Measurements from ENCODE around the gene NISCH. TPM values are rescaled to one million over a fixed set of nuclear protein-coding genes. Genes with fewer than 3 reads are reported as not detected.

Gene NISCH
- total RNA-seq, 1 donor from 2014 or later: 45.6 TPM

DNA sequence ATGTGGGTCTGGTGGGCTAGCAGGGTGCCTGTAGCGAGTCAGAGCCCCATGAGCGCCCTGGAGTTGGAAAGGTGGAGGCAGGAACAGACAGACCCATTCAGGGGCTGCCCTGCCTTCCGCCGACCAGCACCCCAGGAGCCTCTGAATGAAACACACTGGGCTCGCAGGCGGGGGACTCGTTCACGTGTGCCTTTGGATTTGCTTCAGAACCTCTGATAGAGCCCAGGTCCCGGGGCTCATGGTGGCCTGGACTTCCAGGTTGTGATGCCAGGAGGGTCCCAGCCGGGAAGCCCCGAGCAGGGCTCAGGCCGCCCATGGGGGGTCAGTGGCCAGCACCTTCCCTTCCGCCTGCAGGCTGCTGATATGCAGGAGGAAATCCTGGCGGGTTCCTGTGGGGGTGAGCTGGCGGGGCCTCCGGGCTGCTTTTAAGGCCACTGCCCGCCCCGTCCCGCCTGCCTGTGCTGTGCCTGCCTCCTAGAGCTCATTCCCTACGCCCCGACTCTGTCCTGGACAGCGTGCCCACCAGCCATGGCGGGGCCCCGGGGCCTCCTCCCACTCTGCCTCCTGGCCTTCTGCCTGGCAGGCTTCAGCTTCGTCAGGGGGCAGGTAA, 39.6 kb downstream of the NISCH start, which contains the start of gene STAB1:
Gene STAB1, plus strand, starts transcription at position 453 of the 610 bp plus-strand sequence. Its CDS starts 76 bp downstream, at position 529.
- ATAC-seq (peak; percentile 58), DNase-seq (ENCODE audit: missing footprints) (peak; percentile 80)
- intact Hi-C loops (cut with DNase I): loop anchor here (5.0 kb wide), 1 partner anchor 32 kb away; no protein-coding TSS in a partner anchor

DNA sequence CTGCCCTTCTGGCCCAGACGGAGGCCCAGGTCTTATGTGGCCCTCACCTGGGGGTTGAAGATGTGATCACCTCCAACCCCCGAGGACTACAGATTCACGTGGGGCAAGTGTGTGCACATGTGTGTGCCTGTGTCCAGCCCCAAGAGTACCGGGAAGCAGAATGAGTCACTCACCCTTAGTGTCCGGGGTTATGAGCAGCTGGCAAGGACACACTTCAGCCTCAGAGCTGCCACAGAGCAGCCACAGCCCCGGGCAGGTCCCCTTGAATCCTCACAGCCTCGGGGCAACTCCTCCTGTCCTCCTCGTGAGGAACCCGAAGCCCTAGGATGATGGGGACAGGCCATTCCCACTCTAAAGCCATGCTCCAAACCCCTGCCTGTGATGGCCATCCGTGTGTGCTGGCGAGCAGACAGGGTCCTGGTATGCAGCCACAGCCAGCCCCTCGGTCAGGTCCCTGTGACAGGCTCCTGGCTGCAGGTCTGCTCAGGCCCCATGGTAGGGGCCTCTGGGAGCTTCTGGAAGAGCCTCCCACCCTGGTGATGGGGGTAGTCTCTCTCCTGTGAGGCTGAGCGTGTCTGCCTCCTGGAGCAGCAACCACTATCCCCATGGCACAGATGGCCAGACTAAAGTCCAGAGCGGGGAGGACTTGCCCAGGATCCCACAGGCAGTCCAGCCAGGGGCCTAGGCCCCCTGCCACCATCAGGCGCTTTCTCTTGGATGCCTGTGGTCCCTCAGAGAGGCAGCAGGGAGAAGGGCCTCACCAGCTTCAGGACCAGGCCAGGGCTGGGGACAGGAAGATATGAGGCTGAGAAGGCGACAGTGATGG, 40.6 kb downstream of the NISCH start:
- intact Hi-C loops (cut with DNase I): no loop called here
- ATAC-seq (no peak), DNase-seq (ENCODE audit: missing footprints) (peak; percentile 64)

DNA sequence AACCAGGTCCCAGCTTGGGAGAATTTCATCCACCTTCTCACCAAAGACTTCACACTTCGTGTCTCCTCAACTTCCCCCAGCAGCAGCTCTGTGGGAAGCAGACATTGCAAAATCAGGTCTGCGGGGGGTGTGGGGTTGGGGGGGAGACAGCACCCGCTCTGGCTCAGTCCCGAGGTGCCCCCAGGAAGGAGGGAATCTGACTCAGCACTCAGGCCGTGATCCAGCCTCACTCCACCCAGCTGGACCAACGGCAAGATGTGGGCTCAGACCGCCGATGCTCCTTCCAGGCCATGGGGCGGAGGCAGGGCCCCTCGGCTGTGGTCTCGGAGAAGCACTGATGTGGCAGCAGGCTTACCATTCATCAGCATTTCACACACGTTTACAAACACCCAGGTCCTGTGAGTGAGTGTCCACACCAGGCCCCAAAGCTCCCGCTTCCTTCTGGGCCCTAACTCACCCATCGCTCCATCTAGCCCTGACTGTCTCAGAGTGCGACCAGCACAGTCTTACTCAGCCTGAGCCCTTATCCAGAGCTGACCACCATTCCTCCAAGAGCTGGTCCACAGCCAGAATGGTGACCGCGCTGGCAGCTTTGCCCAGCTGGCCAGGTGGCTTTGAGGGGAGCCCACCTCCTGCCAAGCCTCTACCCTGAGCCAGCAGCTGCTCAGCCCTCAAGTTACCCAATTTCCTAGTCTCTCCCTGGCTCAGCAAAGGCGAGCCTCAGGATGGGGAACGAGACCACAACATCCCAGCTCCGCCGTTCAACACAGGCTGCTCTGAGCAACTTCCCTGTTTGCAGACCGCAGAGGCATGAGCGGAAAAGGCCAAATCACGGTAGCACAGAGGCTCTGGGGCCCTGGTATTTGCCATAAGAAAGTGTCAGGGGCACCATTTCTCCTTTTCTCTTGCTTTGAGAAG, 43.0 kb downstream of the NISCH start:
- ATAC-seq (peak; percentile 52), DNase-seq (ENCODE audit: missing footprints) (peak; percentile 83)
- intact Hi-C loops (cut with DNase I): no loop called here

DNA sequence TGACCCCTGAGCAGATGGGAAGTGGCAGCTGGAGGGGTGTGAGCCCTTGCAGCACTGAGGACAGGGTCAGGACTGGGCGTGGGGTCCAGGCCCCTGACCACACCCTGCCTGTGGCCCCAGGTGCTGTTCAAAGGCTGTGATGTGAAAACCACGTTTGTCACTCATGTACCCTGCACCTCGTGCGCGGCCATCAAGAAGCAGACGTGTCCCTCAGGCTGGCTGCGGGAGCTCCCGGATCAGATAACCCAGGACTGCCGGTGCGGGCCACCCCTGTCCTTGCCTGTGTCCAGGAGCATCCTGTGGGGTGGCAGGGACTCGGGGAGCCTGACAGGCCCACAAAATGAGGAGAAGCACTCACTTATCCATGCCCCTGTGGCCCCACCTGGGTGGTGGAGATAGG, 45.6 kb downstream of the NISCH start:
- no peak for DNase-seq (ENCODE audit: missing footprints)
- intact Hi-C loops (cut with DNase I): no loop called here
- ATAC-seq: no peak

- intact Hi-C loops (cut with DNase I): no loop called here
- DNase-seq (ENCODE audit: missing footprints): no peak
- no peak for ATAC-seq
These were observed 46.6 kb downstream of the NISCH start for GRCh38 chr3:52502001-52502400.

GRCh38 chr3:52502808-52503350, 47.5 kb downstream of the NISCH start:
- ATAC-seq (no peak), DNase-seq (ENCODE audit: missing footprints) (no peak)

DNA sequence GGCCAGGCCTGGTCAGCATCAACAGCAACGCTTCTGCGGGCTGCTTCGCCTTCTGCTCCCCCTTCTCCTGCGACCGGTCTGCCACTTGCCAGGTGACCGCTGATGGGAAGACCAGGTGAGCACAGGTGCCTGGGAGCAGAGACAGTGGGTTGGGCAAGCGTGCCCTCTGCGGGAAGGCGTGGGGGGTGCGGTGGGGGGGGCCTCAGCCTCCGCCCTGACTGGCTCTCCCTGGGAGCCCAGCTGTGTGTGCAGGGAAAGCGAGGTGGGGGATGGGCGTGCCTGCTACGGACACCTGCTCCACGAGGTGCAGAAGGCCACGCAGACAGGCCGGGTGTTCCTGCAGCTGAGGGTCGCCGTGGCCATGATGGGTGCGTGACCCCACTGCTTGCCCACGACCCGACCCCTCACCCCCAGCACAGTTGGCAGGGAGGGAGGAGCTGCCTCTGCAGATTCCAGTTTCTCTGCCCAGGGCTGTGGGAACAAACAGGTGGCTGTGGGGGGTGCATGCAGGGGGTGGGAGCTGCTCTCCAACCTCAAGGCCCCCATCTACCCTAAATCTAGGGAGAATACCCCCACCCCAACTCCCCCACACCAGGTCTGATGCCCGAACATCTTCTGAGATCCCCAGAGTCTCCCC, 48.5 kb downstream of the NISCH start:
- intact Hi-C loops (cut with DNase I): no loop called here
- ATAC-seq (no peak), DNase-seq (ENCODE audit: missing footprints) (no peak)

More at GRCh38 chr3:52502808-52503350, 47.5 kb downstream of the NISCH start:
- intact Hi-C loops (cut with DNase I): no loop called here

DNA sequence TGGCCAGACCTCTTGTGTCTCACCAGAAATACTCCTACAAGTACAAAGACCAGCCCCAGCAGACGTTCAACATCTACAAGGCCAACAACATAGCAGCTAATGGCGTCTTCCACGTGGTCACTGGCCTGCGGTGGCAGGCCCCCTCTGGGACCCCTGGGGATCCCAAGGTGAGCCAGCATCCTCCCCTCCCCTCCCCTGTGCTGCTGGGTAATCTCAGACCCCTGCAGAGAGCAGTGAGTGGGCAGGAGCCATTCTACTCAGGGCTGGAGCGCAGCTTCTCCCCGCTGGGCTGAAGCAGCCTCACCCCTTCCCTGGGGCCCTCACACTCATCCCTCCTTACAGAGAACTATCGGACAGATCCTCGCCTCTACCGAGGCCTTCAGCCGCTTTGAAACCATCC, 49.6 kb downstream of the NISCH start:
- ATAC-seq (no peak), DNase-seq (ENCODE audit: missing footprints) (no peak)
- intact Hi-C loops (cut with DNase I): no loop called here

- ATAC-seq (no peak), DNase-seq (ENCODE audit: missing footprints) (no peak)
- intact Hi-C loops (cut with DNase I): no loop called here
These were observed 51.0 kb downstream of the NISCH start for GRCh38 chr3:52506266-52506966.

GRCh38 chr3:52507359-52507758, 52.0 kb downstream of the NISCH start:
- ATAC-seq (no peak), DNase-seq (ENCODE audit: missing footprints) (no peak)
- intact Hi-C loops (cut with DNase I): no loop called here

GRCh38 chr3:52509753-52510328, 54.4 kb downstream of the NISCH start:
- ATAC-seq (no peak), DNase-seq (ENCODE audit: missing footprints) (no peak)
- intact Hi-C loops (cut with DNase I): no loop called here

- DNase-seq (ENCODE audit: missing footprints): no peak
- ATAC-seq: no peak
- intact Hi-C loops (cut with DNase I): no loop called here
These were observed 56.1 kb downstream of the NISCH start for GRCh38 chr3:52511509-52511908.

DNA sequence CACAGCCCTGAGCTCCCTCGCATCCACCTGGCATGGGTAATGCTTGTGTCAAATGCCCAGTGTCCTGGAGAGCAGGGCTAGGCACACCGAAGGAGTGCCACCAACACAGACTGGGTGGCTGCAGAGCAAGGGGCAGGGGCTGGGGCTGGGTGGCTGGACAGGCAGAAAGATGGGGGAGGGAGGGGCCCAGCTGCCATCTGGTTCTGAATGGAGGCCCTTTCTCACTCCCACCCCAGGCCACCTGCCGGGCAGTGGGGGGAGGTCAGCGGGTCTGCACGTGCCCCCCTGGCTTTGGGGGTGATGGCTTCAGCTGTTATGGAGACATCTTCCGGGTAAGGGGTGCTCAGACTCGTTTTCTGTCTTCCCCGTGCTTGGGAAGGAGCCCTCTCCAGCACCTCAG, 56.7 kb downstream of the NISCH start:
- no peak for DNase-seq (ENCODE audit: missing footprints)
- intact Hi-C loops (cut with DNase I): no loop called here
- no peak for ATAC-seq

DNA sequence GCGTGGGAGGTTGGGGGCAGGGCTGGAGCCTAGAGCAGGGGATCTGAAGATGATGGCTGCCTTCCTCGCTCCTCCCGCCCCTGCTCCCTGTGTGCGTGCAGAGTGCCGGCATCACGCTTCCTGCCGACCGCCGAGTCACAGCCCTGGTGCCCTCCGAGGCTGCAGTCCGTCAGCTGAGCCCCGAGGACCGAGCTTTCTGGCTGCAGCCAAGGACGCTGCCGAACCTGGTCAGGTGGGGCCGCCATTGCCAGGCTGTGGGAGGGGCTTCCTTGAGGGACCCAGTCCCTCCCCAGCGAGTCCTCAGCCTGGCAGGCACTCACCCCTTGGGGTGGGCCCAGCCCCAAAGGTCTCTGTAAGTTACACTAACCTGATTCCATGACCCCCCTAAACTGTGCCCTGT, 57.3 kb downstream of the NISCH start:
- intact Hi-C loops (cut with DNase I): no loop called here
- no peak for ATAC-seq
- DNase-seq (ENCODE audit: missing footprints): no peak

- DNase-seq (ENCODE audit: missing footprints) (no peak), ATAC-seq (no peak)
- intact Hi-C loops (cut with DNase I): no loop called here
These were observed 57.9 kb downstream of the NISCH start for GRCh38 chr3:52513281-52513680.

- intact Hi-C loops (cut with DNase I): no loop called here
- ATAC-seq: no peak
- no peak for DNase-seq (ENCODE audit: missing footprints)
These were observed 59.2 kb downstream of the NISCH start for GRCh38 chr3:52514576-52514975.

DNA sequence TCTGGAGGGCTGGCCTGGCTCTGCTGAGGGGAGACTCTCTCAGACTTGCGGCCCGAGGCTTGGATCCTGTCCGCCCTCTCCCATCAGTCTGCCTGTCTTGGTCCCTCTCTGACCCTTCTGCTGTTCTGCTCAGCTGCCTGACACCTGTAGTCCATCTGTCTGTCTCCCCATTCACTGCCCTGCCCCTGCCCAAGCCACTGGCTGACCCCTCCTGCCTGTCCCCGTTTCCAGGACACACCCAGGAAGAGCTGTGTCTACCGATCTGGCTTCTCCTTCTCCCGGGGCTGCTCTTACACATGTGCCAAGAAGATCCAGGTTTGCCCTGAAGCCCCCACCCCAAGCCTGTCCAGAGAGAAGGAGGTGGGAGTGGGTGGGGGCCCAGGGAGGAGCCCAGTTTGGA, 59.8 kb downstream of the NISCH start:
- intact Hi-C loops (cut with DNase I): no loop called here
- DNase-seq (ENCODE audit: missing footprints) (no peak), ATAC-seq (no peak)

Measured in Right ventricle myocardium inferior (tissue), 1 donor.